SK-N-DZ (cell line): Measurements from ENCODE around the gene BCL11A.

ENCODE experiments used
- DNase-seq: peaks from one replicate; pipeline ENCODE4 v3.0.0-alpha.2; 2015; ENCODE audit warnings: low spot score

BCL11A gene

DNA sequence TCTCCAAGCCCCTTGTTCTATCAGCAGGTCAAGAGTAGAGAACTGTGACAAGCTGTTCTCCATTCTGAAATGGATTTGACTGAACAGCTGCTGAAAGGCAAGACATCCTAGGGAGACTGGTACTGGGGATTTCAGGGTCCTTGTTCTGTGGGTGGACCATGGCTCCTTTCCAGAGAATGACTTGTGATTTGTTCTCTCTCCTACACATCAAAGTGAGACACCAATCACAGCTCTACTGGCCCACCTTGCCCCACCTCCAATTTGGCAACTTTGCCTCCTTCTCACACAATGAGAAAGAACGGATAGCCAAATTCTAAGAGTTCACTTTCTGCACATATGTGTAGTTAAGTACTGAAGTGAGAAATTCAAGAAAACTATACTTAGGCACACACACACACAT is 67.4 kb downstream of the BCL11A start:
- no peak for DNase-seq

DNA sequence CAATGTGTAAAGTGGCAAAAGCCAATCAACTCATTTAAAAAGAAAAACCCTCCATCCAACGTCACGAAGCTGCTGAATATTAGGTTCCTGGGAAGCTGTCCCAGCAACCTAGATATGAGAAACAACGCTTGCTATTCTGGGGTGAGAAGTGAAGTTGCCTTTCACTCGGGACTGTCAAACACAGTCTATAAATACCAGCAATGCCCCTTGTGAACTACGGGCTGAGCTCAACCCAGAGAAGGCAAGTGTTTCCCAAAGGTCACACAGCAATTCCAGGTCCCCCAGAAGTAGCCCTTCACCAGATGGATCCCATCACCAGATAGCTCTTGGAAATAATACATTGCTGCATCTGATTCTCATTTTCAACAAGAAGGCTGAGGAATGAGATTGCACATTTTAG is 67.9 kb downstream of the BCL11A start:
- DNase-seq, result no peak

DNA sequence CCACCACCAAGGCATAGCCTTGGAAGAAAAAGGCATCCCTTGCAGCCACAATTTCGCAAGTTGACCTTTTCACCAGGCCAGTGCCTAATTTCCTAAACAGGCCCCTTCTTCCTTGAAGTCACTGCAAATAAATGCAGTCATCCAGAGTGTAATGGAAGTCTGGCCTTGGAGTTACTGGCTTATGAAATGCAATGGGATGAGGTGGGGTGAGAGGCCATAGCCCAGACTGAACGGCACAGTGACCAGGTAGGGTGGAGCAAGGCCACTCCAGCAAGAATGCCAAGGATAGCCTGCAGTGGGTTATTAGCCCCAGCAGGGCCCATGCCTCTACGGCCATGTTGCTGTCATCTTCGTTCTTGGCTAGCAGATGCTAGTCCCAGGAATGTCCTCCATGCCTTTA is 68.4 kb downstream of the BCL11A start:
- no peak for DNase-seq

DNA sequence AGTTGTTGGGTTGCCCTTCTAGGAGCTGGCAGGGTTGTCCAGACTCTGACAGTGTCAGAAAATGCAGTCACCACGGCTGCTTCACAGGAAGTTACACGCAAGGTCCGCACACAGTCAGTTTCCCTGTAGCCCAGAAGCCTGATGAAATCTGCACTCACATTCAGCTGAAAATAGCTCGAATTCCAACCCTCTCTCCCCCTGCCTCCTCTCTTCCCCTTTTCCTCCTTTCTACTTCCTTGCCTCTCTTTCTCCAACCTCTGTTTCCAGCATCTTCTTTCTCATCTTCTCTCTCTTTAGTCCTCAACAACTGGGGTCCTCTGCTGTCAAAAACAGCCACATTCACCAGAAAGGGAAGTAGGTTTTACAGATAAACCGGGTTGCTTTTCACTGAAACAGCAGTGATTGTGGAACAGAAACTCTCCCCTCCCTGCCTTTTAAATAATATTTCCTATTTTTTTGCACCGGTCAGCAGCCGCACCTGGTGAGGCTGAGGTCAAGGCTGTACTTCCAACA is 69.3 kb downstream of the BCL11A start:
- DNase-seq, result no peak

DNA sequence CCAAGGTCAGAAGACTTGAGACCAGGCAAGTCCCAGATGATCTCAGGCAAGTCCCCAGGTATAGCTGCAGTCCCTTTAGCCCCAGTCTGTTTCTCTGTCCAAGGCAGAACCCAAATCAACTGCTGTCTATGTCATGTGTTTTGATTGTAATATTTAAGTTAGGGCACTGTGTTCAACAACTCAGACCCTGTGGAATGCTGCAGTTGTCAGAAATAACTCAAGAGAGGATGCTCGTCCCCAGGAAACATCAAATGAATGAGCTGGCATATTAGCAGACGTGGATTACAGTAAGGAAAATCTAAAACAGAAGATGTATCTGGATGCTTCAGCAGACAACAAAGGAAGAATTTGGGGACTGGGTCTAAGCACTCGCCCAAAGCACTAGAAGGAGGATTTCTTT is 70.1 kb downstream of the BCL11A start:
- DNase-seq, result no peak

DNA sequence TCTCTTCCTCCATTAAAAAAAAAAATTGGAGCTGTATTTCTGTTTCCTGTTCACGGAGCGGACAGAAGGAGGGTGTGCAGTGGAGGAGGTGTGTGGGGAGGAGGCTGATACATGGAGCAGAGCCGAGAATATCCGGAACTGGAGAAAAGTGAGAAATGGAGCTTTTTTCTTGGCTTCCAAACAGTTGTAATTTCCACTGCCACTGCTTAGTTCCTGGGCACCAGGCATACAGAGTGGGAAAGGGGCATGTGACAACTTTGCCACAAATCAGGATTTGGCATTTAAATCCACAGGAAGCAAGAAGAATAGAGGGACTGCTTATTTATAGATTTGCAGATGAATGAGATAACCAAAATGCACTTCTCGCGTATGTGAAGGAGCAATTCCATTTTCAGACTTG is 71.2 kb downstream of the BCL11A start:
- DNase-seq, result no peak

DNA sequence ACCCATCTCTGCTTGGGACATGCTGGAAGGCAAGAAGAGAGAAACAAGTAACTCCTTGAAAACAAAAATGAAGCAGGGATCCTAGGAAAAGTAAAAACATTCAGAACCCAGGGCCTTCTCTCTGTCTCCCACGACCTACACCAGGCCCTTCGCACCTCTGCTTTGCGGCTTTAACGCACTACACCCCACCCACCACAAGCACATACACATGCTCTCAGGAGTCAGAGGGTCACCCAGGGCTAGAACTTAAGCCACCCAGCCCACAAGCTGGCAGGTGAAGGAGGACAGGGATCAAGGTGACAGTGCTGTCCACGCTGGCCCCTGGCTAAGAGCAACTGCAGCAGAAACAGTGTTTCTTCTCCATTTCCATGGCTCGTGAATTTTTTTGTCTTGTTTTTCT is 72.2 kb downstream of the BCL11A start:
- no peak for DNase-seq

DNA sequence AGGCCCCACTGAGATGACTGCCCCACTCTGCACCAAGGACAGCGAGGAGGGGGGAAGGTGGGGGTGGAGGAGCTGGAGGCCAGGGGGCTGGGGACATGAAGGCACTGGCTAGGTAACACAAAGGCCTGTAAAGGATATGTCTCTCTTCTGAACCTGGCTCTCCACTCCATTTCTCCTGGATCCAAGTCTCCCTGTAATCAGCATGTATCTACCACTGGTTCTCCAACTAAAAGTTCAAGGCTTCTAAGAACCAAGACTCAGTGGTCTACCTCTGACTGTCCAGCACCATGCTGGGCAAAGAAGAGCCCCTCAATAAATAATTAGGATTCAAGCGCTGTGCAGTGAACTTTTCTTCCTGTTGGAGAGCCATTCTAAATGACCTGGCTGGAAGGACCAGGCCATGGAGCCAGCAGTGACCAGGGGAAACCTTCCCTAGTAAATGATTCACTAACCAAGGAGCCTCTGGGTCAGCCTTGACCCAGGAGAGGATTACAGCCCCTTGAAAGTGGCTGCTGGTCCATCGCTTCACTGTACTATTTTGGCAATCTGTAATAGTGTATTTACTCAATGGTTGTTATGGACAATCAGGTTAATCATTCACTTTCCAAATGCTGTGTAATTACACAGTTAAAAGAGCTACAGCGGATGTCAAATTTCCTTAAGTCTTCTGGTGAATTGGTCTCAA is 73.2 kb downstream of the BCL11A start:
- no peak for DNase-seq

DNA sequence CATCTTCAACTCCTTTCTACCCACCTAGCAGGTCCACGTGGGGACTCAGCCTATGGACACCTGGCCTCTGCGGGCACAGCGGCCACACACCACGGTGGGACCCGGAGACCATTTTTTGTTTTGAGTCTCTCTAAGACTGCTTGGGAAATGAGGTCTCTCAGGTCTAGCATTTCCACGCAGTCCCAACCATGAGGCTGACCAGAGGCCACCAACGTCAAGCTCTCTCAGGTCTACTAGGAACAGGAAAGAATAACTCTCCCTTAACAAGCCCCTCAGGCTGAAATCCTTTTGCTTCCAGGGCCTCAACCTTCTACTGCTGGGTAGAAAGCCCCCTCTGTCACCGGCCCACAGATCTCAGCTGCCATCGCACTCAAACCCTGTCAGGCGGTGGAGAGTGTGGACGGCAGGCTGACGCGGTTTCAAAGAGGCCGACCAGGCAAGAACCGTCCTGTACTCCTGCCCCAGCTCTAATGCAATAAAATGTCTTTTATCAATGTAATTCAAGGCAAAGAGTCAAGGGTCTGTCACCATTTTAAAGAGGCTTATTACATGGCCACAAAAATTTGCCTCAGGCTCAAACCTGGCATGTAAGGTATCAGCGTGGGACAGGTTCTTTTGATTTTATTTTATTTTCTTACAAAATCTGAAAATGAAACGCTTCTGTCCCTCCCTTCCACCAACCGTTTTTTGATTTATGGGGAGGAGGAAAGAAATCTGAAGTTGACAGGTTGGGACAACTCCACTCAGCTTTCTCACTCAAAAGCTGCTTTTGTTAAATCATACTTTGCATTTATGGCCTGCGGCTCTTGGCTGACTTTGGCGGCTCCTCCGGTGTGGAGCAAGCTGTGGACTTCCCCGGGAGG is 74.0 kb downstream of the BCL11A start:
- no peak for DNase-seq

DNA sequence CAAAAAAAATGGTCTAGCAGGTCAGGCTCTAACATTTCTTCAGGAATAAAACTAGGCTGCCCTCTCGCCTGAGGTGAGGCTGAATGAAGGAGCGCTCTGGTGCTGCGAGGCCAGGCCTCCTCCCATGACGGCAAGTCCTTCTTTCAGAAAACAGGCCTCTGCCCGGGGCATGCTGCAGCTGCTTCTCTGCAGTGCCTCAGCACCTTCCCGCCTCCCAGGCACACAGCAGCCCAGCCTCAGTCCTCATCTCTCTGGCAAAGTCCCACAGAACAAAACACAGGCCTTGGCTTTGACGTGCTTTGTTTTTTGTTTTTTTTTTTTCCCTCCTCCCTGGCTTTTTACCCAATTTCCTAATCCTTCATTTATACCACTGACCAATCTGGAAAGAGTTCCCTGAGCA is 74.8 kb downstream of the BCL11A start:
- no peak for DNase-seq

DNA sequence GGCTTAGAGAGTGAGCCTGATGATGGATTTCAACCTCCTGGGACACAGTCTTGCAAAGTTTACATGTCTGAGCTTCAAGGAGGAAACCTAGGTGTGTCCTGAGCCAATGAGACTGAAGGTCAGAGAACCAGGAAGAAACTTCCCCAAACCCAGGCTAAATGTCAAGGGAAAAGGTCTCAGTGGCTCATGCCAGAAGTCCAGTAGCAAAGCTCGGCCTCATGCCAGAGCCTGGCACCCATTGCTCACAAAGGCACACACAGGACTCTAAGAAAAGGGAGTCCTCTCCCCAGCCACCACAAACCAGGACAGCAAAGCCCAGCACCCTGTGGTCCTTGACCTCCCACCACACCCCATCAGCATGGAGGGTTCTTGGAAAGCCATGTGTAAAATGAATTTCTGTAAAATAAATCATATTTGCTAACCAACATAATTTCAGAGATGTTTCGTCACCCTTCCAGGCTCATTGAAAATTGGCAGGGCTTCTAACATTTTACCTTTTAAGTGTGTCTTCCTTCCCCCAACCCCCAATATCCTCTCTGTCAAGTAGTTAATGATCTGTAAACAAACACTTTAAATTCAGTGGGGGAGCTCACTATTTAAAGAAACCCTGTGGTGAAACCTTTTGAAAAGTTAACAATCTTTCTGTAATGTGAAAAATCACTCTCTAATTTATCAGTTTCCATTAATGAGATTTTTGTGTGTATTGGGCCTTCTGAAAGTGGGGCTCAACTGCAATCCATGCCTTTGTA is 77.1 kb downstream of the BCL11A start:
- DNase-seq, result no peak

DNA sequence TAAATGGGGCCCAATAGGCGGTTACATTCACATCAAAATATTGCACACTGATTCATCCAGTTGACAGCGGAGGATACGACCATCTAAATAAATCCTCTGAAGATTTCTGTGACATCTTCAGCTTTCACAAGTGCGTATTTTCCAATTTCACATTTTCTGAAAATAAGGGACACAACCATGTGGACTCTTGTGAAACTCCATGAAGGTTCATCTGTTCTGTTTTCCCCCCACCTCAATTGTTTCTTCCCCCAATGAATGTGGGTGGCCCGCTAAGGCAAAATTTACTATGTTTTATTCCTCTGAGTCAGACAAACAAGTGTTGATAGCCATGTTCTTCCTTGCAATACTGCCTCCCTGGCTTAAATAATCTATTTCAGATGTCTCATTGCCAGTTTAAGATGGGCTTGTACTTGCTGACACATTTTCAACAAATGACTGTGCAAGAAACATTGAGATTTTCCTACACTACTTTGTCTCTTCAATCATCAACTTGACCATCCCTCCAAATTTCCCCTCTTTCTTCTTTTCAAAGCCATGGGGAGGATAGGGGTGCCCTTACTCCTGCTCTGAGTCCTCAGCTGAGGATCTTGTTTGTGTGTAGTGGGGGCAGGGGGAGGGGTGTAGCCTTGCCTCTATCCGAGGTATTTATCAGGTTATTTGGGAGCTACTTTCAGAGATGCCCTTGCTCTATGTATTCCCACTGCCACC is 78.2 kb downstream of the BCL11A start:
- DNase-seq, result no peak

DNA sequence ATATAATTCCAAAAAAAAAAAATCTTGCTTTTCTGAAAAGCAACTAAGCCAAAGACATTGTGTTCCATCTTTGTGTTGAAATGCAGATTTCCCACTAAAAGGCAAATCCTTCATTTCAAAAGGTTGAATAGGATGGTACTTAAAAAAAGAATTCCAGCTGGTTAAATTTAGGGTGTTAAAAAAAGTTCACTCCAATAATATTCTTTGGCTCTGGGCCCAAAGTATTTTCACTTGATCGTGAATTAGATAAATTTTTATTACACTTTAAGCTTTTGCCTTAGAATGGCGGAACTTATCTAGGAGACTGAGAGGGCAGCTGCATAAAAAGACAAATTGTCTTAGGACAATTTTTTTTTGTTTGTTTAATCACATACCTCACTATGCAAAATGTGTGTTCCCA is 79.2 kb downstream of the BCL11A start:
- DNase-seq, result no peak

DNA sequence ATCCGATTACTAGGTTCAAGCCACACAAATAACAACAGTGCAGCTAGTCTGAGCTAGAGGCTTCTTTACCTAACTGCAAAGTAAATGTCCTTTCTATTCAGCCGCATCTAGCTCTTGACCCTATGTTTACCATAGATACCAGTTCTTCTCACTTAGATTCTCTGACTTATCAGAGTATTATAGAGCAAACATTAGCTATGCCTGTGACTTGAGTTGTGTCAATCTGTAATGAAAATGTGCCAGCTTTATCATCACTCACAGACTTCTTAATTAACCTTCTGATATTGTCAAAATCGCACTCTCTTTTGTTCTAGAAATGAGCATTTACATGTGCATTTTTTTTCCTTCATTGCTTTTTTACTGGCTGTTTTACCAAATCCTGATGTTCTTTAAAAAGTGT is 79.9 kb downstream of the BCL11A start:
- no peak for DNase-seq

DNA sequence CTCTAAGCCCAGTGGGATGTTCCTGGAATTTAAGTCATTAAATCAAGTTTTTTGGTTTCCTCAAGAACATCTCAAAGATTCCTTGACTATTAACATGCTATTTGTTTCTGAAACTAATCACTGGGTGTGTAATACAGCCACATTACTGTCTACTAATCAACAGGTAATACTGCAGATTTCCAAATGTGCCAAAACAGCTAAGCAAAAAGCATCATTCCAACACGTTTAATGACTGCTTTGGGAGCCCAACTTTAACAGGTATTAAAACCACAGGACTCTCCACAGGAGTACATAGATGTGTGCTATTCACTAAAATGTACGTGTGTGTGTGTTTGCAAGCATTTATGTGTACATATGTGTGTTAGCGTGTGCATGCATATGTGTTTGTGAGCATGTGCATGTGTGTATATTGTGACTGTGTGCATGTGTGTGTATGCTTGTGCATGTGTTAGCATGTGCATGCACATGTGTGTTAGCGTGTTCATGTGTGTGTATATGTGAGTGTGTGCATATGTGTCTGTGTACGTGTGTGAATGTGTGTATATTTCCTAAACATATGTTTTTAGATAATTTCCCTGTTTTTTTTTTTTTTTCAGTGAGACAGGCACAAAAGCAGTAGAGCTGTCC is 80.7 kb downstream of the BCL11A start:
- DNase-seq, result no peak

DNA sequence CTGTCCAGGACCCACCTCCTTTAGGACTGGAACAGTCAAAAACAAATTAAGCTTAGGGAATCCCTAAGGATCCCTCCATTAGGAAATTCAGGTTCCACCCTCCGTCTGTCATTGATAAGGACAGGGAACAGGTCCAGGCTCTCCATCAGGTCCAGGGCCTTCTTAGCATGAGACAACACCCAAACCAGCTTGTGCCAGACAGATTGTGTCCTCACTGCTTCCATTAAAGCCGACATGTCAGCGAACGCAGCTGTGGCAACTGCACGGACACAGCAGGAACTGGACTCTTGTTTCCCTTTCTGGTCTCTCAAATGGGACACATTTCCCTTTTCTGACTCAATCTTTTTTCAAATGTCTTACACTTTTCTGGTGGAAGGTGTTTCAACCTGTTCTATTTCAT is 81.4 kb downstream of the BCL11A start:
- no peak for DNase-seq

DNA sequence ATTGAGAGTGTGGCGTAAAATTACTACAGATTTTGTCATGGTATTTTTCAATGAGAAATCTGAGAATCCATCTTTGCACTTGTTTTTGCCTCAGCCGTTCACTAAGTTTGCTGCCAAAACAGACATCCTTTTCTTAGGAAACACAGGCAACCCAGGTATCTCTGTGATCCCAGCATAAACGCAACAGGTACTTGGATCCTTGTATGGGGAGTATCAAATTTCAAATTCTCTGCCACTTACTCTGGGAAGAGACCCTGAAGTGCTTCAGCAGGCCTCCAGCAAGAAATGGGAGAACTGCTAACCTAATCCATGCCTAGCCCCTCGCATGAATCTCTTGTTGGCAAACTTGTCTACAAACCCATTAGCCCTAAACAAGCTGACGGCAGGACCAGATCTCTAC is 83.1 kb downstream of the BCL11A start:
- DNase-seq, result no peak

DNA sequence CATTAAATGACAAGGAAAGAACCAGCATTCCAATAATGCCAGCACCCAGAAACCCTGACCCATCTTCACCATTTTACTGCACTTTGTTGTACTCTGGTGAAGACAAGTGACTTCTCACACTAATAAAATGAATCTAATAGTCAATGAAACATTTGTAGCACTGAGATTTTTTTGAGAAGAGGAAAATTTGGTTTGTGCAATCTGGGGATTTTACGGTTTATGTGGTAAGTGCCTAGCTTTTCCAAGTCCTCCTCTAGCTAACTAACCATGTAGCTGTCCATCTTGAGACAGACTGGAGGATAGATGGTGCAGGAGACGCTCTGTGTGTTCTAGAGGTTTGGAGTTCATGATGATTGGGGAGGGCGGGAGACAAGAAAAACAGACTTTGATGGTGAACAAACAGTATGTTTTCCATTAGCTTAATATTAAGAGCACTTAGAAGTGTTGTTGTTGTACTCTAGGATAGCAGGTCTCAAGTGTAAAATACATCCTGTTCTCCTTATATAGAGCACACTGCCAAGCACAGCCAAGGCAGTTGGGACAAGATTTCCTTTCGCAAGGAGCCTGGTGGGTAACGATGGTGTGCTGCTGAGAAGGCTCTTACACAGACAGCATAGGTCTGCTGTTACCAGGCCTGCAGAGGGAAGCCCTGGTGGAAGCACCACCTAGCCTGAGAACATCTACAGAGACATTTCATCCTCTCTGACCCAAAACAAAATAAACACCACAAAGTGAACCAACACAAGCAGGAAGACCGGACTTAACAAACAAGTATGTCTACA is 83.7 kb downstream of the BCL11A start:
- no peak for DNase-seq

DNA sequence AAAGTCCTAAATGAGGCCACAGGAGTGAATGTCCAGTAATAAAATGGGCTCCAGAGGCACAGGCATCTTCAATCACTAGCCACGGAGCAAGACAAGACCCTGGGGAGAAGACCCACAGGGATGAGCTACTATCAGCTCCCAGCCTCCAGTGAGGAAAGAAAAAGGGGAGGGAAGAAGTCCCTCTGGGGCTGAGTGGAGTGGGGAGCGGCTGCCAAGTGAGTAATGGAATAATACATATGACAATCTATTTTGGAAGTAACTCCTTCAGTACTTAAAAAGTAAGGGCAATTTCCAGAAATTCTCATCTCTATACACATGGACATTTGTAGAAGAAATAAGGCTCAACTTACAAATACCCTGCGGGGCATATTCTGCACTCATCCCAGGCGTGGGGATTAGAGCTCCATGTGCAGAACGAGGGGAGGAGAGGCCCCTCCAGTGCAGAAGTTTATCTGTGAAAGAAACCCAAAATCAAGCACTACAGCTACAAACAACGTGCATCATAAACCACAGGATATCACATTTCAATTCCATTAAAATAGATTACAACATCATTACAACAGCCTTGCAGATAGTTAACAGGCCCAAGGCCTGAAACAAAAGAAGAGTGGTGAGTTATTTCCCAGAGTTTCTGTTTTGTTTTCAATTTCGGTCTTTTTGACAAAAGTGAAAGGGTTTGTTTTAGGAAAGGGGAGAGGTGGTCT is 84.9 kb downstream of the BCL11A start:
- DNase-seq, result no peak
